Left hindlimb (tissue), 1 donor: ENCODE data around the gene CEP89.
"Not testable (repeated sequence)": the region's sequence is repeated elsewhere in the genome, so short reads cannot be mapped to it uniquely, and the experiment has no call there.

Experiments used
- DNase-seq: peaks from one replicate; pipeline ENCODE4 v3.0.0-alpha.2; 2018

Gene CEP89

DNA sequence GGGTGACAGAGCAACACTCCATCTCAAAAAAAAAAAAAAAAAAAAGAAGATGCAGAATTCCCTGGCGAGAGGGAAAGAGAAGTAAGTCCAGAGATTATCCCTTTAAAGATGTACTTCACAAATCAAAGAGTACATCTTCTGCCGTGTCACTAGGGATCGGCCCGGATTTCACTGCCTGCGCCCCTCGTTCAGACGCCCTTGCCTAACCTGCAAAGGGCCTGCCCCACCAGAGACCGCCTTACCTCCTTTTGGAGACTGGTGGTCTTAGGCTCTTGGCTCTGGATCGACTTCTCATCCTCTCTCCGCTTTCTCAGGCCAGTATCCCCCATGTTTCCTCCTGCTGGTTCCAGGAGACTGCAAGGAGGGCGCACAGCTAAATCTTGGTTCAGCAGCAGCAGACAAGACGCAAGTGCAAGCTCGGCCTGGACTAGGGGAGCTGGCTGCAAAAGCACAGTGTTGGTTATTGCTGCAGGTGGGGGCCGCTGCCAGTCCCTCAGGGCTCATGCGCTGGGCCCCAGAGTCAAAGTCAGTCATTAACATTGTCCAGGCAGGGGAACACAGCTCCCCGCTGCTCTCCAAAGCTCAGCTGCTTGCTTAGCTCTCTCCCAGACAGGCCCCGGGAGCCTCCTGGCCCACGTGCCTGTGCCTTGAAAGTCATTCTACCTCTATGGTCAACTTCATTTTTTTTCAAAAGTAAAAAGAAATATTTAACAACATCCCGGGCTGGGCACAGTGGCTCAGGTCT, 103.4 kb downstream of the CEP89 start:
- DNase-seq = no peak

GRCh38 chr19:32867436-32867835, 104.3 kb downstream of the CEP89 start:
- not testable (repeated sequence) for DNase-seq

DNA sequence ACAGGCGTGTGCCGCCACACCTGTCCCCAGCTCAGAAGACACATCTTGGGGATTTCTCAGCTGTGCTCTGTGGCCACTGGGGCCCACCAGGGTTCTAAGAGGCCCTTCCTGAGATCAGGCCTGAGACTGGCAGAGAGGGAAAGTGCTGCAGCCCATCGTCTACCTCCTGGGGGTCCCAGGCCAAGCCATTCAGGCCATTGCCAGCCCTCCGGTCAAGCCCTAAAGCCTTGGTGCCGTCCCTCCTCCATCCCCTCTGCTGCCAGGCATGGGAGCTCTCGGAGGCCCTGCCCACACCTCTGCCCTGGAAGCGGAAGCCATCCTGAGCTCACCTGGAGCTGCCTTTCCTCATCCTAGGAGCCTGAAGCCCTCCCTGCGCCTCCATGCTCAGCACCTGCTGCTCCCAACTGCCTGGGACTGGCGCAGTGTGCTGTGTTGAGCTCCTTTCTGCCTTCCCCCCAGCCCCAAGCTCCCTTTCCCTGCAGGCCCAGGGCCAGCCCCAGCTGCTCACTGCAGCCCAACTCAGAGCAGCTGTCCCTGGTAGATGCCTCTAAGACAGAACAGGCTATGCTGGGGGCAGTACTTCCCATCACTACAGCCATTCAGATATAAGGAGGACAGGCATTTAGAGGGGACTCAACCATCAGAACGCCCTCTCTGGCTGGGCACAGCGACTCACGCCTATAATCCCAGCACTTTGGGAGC, 105.0 kb downstream of the CEP89 start:
- no peak for DNase-seq

DNA sequence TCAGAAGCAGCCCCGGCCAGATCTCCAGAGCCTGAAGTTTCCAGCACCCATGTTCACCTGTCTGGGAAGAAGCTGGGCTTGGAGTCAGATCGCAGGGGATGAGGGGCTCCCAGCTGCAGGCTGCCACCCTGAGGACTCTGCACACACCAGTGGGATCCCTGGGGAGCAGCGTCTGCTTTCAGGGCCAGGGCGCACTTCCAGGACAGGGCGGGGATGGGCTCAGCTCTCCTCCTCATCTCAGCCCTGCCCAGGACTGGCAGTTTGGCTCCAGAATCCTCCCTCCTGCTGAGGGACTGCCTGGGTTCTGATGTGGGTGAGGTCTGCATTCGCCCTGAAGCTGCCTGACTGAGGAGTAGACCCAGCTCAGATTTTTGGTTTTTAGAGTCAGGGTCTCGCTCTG, 105.7 kb downstream of the CEP89 start:
- DNase-seq = no peak

DNA sequence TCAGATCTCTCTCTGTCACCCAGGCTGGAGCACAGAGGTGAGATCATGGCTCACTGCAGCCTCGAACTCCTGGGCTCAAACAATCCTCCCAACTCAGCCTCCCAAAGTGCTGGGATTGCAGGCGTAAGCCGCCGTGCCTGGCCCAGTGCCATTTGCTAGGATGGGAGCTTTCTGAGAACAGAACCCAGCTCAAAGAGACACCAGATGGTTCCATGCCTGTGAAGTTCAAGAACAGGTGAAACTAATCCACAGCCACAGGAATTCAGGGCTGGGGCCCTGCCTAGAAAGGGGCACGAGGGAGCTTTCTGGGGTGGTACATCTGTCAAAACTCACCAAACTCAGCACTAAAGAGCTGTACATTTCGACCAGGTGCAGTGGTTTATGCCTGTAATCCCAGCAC, 106.4 kb downstream of the CEP89 start:
- DNase-seq = no peak

DNA sequence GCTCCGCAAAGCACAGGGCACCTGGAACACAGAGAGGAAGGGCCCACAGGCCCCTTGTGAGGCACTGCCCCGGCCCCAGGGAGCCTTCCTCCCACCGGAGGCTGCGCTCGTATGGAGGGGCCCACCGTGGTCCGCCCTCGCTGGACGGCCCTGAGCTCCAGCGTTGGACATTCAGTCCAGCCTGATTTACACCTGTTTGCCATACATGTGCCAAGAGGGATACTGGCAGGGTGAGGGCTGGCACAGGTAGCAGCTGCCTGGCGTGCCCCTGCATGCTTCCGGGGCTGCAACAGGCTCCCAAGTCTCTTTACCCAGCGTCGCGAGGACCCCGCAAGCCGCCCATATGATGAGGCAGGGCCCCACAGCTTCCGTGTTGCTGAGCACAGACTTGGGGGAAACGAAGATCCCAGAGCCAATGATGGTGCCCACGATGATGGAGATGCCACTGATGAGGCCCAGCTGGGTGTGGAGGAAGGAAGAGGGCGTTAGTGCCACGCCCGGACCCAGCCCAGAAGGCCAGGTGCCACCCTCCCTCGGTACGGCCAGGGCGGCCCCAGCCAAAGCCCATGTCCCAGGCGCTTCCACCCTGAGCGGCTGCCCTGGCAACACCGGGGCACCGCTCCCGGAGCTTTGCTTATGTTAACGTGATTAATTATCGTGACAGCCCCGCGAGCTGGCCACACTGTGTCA, 107.3 kb downstream of the CEP89 start:
- DNase-seq = no peak

- no peak for DNase-seq
Measured at GRCh38 chr19:32863841-32864240, 107.9 kb downstream of the CEP89 start.

- DNase-seq = no peak
Measured at GRCh38 chr19:32863301-32863700, 108.5 kb downstream of the CEP89 start.

- no peak for DNase-seq
Measured at GRCh38 chr19:32862741-32863140, 109.0 kb downstream of the CEP89 start.

DNA sequence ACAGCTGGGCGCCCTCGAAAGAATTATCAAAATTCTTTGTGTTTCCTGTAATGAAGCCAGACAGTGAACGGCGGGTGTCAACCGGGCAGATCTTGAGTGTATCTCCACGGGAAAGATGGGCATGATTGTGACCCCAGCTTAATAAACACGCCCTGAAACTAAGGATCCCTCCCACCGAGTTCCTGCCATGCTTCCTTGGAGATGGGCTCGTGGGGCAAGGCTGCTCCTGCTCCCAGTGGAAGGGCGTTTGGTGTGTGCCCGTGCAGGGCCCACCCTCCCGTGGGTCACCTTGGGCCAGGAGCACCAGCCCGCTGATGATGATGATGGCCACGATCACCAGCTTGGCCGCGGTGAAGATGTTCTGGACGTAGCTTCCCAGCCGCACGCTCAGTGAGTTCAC, 109.6 kb downstream of the CEP89 start:
- DNase-seq = no peak

DNA sequence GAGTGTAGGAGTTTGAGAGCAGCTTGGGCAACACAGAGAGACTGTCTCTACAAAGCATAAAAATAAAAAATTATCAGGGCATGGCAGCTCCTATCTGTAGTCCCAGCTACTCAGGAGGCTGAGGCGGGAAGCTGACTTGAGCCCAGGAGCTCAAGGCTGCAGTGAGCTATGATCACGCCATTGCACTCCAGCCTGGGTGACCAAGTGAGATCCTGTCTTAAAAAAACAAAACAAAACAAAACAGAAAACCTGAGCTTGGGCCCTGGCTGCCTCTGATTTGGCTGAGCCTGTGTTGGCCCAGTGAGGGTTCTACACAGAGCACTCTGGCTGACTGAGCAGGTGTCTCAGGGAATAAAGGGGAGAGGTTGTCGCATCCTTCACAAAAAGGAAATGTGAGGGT, 110.2 kb downstream of the CEP89 start:
- no peak for DNase-seq

DNA sequence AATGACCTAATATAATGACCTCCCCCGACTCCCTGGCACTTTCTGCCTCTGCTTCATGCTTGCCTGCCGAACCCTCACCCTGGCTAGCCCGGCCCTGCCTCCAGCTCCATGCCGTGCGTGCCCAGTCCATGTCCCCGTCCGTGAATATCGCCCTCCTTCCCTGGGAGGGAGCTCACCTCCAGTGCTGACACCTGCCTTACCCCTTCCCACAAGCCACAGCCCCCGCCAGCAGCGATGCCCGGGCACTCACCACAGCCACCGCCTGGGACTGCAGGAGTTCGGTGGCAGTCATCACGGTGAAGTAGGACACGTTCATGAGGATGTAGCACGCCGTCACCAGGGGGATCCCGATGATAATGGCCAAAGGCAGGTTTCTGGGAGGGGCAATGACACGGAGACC, 112.2 kb downstream of the CEP89 start:
- no peak for DNase-seq

DNA sequence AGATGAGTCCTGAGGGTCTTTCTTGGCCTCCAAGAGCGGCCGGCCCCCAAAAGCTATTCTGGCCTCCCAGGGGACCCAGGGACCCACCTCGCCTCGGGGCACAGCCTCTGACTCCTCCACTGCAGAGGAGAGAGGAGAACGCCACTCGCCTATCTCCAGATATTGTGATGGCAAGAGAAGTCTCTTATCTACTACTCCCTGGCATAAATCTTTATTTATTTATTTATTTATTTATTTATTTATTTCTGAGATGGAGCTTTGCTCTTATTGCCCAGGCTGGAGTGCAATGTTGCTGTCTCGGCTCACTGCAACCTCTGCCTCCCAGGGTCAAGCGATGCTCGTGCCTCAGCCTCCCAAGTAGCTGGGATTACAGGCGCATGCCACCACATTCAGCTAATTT, 113.2 kb downstream of the CEP89 start:
- no peak for DNase-seq

GRCh38 chr19:32858155-32858554, 113.6 kb downstream of the CEP89 start:
- DNase-seq = no peak

- no peak for DNase-seq
Measured at GRCh38 chr19:32857584-32857983, 114.2 kb downstream of the CEP89 start.

DNA sequence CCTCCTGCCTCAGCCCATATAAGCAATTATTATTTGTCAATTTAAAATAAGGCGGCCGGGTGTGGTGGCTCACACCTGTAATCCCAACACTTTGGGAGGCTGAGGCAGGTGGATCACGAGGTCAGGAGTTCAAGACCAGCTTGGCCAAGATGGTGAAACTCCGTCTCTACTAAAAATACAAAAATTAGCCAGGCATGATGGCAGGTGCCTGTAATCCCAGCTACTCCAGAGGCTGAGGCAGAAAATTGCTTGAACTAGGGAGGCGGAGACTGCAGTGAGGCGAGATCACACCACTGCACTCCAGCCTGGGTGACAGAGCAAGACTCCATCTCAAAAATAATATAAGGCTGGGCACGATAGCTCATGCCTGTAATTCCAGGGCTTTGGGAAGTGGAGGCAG, 114.9 kb downstream of the CEP89 start:
- DNase-seq = not testable (repeated sequence)

- no peak for DNase-seq
Measured at GRCh38 chr19:32852216-32852615, 119.5 kb downstream of the CEP89 start.

- DNase-seq = not testable (repeated sequence)
Measured at GRCh38 chr19:32848035-32848434, 123.7 kb downstream of the CEP89 start.

DNA sequence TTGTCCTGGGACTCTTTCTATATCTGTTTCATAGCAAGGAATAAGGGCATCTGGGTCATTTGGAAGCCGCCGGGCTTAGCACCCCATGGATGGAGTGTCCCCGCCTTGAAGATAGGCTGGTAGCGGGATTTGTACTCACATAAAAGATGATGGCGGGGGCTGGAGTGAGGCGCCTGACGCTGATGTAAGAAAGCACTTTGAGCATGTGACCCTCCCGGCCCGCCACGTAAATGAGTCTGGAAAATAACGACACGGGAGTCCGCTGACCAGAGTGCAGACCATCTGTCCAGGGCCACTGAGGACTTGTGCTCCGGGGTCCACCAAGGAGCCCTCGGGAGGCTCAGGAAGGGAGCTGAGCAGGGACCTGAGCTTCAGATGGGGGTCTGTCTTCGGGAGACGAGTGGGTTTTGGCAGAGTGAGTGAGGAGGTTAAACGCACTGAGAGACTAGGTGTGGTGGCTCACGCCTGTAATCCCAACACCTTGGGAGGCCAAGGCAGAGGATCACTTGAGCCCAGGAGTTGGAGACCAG, 128.0 kb downstream of the CEP89 start:
- no peak for DNase-seq

DNA sequence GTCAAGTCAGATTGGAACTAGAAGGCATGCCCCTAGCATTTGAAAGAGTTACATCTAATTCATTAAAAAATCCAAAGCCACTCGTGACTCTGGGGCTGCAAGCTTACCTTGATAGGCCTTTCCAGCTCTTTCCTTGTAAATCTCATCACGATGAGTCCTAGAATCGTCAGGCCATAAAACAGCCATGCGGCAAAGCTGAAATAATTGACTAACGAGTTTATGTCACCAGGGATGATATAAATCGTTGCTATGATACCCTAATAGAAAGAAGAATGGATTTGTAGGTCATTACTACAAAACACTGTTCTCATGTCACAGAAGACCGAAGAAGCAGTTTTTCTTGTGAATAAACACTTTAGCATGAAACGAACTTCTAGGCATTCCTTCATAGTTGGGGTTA, 129.7 kb downstream of the CEP89 start:
- no peak for DNase-seq

DNA sequence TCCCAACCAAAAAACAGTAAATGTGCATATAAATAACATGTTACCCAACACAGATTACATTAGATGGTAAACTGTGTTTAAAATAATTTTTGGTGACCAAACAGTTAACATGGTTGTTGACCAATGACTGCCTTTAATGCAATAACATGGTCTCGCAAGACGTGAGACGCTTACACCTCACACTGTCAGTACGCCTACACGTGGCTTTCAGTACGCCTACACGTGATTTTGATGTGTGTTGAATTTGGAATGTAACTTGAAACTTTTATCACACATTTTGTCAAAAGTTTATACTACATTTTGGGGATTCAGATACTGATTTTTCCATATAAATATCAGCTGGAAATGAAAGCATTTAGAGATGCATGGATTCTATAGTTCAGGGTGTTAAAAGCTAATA, 134.2 kb downstream of the CEP89 start:
- no peak for DNase-seq

DNA sequence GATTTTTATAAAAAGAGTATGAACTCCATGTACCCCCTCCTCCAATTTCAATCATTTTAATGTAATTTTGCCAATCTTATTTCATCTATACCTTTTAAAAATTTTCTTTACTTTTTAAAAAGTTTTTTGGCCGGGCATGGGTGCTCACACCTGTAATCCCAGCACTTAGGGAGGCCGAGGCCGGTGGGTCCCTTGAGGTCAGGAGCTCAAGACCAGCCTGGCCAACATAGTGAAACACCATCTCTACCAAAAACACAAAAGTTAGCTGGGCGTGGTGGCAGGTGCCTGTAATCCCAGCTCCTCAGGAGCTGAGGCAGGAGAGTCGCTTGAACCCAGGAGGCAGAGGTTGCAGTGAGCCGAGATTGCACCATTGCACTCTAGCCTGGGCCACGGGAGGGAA, 138.4 kb downstream of the CEP89 start:
- not testable (repeated sequence) for DNase-seq

DNA sequence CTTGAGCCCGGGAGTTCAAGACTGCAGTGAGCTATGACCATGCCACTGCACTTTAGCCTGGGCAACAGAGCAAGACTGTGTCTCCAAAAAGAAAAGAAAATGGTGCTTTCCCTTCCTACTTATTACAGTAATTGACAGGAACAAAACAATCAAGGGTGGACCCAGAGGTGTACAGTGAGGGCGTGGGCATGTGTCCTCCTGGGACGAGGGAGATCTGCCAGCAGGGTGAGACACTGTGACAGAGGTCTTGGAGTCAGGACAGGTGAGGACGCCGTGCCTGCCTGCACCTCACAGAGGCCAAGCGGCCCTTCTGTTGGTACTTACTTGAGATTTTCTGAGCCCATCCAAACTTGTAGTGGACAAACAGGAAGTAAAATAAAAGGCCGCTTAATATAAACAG, 138.9 kb downstream of the CEP89 start:
- DNase-seq = not testable (repeated sequence)

DNA sequence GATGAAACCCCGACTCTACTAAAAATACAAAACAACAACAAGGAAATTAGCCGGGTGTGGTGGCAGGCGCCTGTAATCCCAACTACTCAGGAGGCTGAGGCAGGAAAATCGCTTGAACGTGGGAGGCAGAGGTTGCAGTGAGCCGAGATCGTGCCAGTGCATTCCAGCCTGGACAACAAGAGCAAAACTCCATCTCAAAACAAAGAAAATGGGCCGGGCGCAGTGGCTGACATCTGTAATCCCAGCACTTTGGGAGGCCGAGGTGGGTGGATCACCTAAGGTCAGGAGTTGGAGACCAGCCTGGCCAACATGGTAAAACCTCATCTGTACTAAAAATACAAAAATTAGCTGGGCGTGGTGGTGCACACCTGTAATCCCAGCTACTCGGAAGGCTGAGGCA, 139.7 kb downstream of the CEP89 start:
- DNase-seq = not testable (repeated sequence)
